ENCODE results near the gene MYO1G. TPM values are rescaled to one million over a fixed set of nuclear protein-coding genes. Genes with fewer than 3 reads are reported as not detected.
"Not testable (repeated sequence)": the region's sequence is repeated elsewhere in the genome, so short reads cannot be mapped to it uniquely, and the experiment has no call there.

MYO1G gene
- total RNA-seq, 1 experiment from 2014 or later: 0.46 TPM

DNA sequence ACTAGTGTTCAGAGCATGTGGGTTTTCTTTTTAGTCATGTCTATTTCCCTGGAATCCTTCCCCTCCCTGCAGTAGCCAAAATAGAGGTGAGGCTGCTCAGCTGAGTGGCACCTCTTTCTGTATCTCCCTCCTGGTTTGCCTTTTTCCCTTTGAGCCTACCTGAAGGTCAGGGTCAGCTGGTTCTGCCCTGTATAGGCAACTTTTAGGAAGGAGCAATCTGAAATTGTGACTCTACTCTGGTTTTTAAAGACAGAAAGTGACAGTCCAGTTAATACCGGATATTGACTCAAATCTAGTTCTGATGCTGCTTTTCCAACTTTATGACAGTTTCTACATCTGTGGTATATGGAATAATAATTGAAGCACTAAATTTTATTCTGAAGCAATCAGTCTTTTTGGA, 47.2 kb upstream of the MYO1G start (continued):
- TF ChIP-seq, protein P1, sequence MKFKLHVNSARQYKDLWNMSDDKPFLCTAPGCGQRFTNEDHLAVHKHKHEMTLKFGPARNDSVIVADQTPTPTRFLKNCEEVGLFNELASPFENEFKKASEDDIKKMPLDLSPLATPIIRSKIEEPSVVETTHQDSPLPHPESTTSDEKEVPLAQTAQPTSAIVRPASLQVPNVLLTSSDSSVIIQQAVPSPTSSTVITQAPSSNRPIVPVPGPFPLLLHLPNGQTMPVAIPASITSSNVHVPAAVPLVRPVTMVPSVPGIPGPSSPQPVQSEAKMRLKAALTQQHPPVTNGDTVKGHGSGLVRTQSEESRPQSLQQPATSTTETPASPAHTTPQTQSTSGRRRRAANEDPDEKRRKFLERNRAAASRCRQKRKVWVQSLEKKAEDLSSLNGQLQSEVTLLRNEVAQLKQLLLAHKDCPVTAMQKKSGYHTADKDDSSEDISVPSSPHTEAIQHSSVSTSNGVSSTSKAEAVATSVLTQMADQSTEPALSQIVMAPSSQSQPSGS (CRISPR knock-in tag; IDR thresholded peaks at IDR 0.05; ENCODE audit: borderline replicate concordance, low read depth): no peak
- no peak for TF ChIP-seq GABPB1 (CRISPR knock-in tag; IDR thresholded peaks at IDR 0.05)
- TF ChIP-seq, protein P2, sequence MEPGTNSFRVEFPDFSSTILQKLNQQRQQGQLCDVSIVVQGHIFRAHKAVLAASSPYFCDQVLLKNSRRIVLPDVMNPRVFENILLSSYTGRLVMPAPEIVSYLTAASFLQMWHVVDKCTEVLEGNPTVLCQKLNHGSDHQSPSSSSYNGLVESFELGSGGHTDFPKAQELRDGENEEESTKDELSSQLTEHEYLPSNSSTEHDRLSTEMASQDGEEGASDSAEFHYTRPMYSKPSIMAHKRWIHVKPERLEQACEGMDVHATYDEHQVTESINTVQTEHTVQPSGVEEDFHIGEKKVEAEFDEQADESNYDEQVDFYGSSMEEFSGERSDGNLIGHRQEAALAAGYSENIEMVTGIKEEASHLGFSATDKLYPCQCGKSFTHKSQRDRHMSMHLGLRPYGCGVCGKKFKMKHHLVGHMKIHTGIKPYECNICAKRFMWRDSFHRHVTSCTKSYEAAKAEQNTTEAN (CRISPR knock-in tag; IDR thresholded peaks at IDR 0.05): no peak
- no peak for TF ChIP-seq ZMAT4 (CRISPR knock-in tag; IDR thresholded peaks at IDR 0.05)
- TF ChIP-seq, protein P3, sequence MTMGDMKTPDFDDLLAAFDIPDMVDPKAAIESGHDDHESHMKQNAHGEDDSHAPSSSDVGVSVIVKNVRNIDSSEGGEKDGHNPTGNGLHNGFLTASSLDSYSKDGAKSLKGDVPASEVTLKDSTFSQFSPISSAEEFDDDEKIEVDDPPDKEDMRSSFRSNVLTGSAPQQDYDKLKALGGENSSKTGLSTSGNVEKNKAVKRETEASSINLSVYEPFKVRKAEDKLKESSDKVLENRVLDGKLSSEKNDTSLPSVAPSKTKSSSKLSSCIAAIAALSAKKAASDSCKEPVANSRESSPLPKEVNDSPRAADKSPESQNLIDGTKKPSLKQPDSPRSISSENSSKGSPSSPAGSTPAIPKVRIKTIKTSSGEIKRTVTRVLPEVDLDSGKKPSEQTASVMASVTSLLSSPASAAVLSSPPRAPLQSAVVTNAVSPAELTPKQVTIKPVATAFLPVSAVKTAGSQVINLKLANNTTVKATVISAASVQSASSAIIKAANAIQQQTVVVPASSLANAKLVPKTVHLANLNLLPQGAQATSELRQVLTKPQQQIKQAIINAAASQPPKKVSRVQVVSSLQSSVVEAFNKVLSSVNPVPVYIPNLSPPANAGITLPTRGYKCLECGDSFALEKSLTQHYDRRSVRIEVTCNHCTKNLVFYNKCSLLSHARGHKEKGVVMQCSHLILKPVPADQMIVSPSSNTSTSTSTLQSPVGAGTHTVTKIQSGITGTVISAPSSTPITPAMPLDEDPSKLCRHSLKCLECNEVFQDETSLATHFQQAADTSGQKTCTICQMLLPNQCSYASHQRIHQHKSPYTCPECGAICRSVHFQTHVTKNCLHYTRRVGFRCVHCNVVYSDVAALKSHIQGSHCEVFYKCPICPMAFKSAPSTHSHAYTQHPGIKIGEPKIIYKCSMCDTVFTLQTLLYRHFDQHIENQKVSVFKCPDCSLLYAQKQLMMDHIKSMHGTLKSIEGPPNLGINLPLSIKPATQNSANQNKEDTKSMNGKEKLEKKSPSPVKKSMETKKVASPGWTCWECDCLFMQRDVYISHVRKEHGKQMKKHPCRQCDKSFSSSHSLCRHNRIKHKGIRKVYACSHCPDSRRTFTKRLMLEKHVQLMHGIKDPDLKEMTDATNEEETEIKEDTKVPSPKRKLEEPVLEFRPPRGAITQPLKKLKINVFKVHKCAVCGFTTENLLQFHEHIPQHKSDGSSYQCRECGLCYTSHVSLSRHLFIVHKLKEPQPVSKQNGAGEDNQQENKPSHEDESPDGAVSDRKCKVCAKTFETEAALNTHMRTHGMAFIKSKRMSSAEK (CRISPR knock-in tag; IDR thresholded peaks at IDR 0.05; ENCODE audit: borderline replicate concordance): no peak
- TF ChIP-seq, protein P4, sequence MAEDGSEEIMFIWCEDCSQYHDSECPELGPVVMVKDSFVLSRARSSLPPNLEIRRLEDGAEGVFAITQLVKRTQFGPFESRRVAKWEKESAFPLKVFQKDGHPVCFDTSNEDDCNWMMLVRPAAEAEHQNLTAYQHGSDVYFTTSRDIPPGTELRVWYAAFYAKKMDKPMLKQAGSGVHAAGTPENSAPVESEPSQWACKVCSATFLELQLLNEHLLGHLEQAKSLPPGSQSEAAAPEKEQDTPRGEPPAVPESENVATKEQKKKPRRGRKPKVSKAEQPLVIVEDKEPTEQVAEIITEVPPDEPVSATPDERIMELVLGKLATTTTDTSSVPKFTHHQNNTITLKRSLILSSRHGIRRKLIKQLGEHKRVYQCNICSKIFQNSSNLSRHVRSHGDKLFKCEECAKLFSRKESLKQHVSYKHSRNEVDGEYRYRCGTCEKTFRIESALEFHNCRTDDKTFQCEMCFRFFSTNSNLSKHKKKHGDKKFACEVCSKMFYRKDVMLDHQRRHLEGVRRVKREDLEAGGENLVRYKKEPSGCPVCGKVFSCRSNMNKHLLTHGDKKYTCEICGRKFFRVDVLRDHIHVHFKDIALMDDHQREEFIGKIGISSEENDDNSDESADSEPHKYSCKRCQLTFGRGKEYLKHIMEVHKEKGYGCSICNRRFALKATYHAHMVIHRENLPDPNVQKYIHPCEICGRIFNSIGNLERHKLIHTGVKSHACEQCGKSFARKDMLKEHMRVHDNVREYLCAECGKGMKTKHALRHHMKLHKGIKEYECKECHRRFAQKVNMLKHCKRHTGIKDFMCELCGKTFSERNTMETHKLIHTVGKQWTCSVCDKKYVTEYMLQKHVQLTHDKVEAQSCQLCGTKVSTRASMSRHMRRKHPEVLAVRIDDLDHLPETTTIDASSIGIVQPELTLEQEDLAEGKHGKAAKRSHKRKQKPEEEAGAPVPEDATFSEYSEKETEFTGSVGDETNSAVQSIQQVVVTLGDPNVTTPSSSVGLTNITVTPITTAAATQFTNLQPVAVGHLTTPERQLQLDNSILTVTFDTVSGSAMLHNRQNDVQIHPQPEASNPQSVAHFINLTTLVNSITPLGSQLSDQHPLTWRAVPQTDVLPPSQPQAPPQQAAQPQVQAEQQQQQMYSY (CRISPR knock-in tag; IDR thresholded peaks at IDR 0.05): no peak
- TF ChIP-seq NFYB (CRISPR knock-in tag; conservative IDR thresholded peaks at IDR 0.05; ENCODE audit: low read depth): no peak
- TF ChIP-seq NR1H2 (CRISPR knock-in tag; IDR thresholded peaks at IDR 0.05): no peak
- no peak for TF ChIP-seq RELA (CRISPR knock-in tag; IDR thresholded peaks at IDR 0.05; ENCODE audit: borderline replicate concordance)
- TF ChIP-seq TEAD4 (CRISPR knock-in tag; IDR thresholded peaks at IDR 0.05): no peak
- TF ChIP-seq, protein P5, sequence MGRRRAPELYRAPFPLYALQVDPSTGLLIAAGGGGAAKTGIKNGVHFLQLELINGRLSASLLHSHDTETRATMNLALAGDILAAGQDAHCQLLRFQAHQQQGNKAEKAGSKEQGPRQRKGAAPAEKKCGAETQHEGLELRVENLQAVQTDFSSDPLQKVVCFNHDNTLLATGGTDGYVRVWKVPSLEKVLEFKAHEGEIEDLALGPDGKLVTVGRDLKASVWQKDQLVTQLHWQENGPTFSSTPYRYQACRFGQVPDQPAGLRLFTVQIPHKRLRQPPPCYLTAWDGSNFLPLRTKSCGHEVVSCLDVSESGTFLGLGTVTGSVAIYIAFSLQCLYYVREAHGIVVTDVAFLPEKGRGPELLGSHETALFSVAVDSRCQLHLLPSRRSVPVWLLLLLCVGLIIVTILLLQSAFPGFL (CRISPR knock-in tag; IDR thresholded peaks at IDR 0.05; ENCODE audit: borderline replicate concordance): no peak
- TF ChIP-seq PRRX2 (CRISPR knock-in tag; IDR thresholded peaks at IDR 0.05): no peak
- TF ChIP-seq ZNF219 (CRISPR knock-in tag; IDR thresholded peaks at IDR 0.05; ENCODE audit: borderline replicate concordance): no peak

GRCh38 chr7:45025473-45025872, 46.7 kb upstream of the MYO1G start:
- H3K4me3 Mint-ChIP-seq; H3K4me1 Mint-ChIP-seq; ATAC-seq; CTCF ChIA-PET; DNase-seq (ENCODE audit: low spot score); H3K27me3 Mint-ChIP-seq (ENCODE audit: low read depth); H3K27ac Mint-ChIP-seq: not testable (repeated sequence)
- H3K9me3 Mint-ChIP-seq: peaks cover 12% of the 10 kb centered on the region
- peaks cover 19% of the 10 kb centered on the region for H3K36me3 Mint-ChIP-seq
- POLR2A ChIA-PET: interaction anchor here (0.6 kb wide), 1 partner anchor 94 kb away, joined by 6 read pairs; no protein-coding TSS in a partner anchor
